HG02798 (cell line): ENCODE measurements around the gene METTL22.

Experiments used
- ATAC-seq: cut with Tn5 transposase; IDR thresholded peaks from one replicate; pipeline ENCODE4 v1.9.1; 2021; ENCODE audit warnings: mild to moderate bottlenecking; ENCODE audit not compliant: unreplicated experiment, poor library complexity

Gene METTL22

GRCh38 chr16:8621572-8622314, at the start of gene METTL22:
TSS of gene METTL22 (plus strand) at chr16:8621698. CDS start at chr16:8625666, 3,968 bp downstream.
- peak; percentile 96 for ATAC-seq

- ATAC-seq = no peak
Measured at GRCh38 chr16:8572063-8572918, 49.2 kb upstream of the METTL22 start.

- no peak for ATAC-seq
Measured at GRCh38 chr16:8572919-8573724, 48.4 kb upstream of the METTL22 start.

GRCh38 chr16:8575399-8575798, 46.1 kb upstream of the METTL22 start:
- ATAC-seq = no peak

- no peak for ATAC-seq
Measured at GRCh38 chr16:8576141-8577004, 45.1 kb upstream of the METTL22 start.

- no peak for ATAC-seq
Measured at GRCh38 chr16:8577678-8578304, 43.7 kb upstream of the METTL22 start.

GRCh38 chr16:8579559-8579958, 41.9 kb upstream of the METTL22 start:
- ATAC-seq = no peak

- ATAC-seq = no peak
Measured at GRCh38 chr16:8581831-8582580, 39.5 kb upstream of the METTL22 start.

- no peak for ATAC-seq
Measured at GRCh38 chr16:8583199-8583598, 38.3 kb upstream of the METTL22 start.

GRCh38 chr16:8583732-8584131, 37.8 kb upstream of the METTL22 start:
- ATAC-seq = no peak

- no peak for ATAC-seq
Measured at GRCh38 chr16:8585041-8585440, 36.5 kb upstream of the METTL22 start.

- ATAC-seq = no peak
Measured at GRCh38 chr16:8585857-8586256, 35.6 kb upstream of the METTL22 start.

GRCh38 chr16:8587065-8587464, 34.4 kb upstream of the METTL22 start:
- no peak for ATAC-seq

- no peak for ATAC-seq
Measured at GRCh38 chr16:8588682-8589056, 32.8 kb upstream of the METTL22 start.

GRCh38 chr16:8589057-8589899, 32.2 kb upstream of the METTL22 start:
- no peak for ATAC-seq

- no peak for ATAC-seq
Measured at GRCh38 chr16:8589900-8590688, 31.4 kb upstream of the METTL22 start, which contains the start of gene TMEM114. TSS of gene TMEM114 (minus strand) at chr16:8590511. CDS start at chr16:8589838, 673 bp downstream.

- no peak for ATAC-seq
Measured at GRCh38 chr16:8590811-8591210, 30.7 kb upstream of the METTL22 start.
